ENCODE results near the gene HHEX.

HHEX gene

GRCh38 chr10:92695679-92696605 is 6.2 kb downstream of the HHEX start:
- no peak for DNase-seq

- DNase-seq: no peak
Measured at GRCh38 chr10:92696606-92697383, 7.0 kb downstream of the HHEX start.

- DNase-seq: no peak
Measured at GRCh38 chr10:92697663-92698511, 8.1 kb downstream of the HHEX start.

- DNase-seq: no peak
Measured at GRCh38 chr10:92699193-92699517, 9.4 kb downstream of the HHEX start.

GRCh38 chr10:92699518-92700381 is 10.0 kb downstream of the HHEX start:
- DNase-seq: no peak

GRCh38 chr10:92702301-92702916 is 12.7 kb downstream of the HHEX start:
- no peak for DNase-seq

GRCh38 chr10:92712016-92712889 is 22.5 kb downstream of the HHEX start:
- DNase-seq: no peak

GRCh38 chr10:92714152-92714845 is 24.5 kb downstream of the HHEX start:
- no peak for DNase-seq

- no peak for DNase-seq
Measured at GRCh38 chr10:92714872-92715271, 25.1 kb downstream of the HHEX start.

- peak; percentile 61 for DNase-seq
Measured at GRCh38 chr10:92719991-92720830, 30.5 kb downstream of the HHEX start.

GRCh38 chr10:92720831-92721165 is 31.0 kb downstream of the HHEX start:
- DNase-seq: no peak

GRCh38 chr10:92722349-92722748 is 32.6 kb downstream of the HHEX start:
- DNase-seq: no peak

GRCh38 chr10:92727141-92727540 is 37.4 kb downstream of the HHEX start:
- DNase-seq: no peak

- DNase-seq: no peak
Measured at GRCh38 chr10:92727550-92727949, 37.8 kb downstream of the HHEX start.

GRCh38 chr10:92729886-92730285 is 40.1 kb downstream of the HHEX start:
- no peak for DNase-seq

GRCh38 chr10:92732958-92733357 is 43.2 kb downstream of the HHEX start:
- DNase-seq: no peak

GRCh38 chr10:92734301-92734700 is 44.5 kb downstream of the HHEX start:
- no peak for DNase-seq

- DNase-seq: no peak
Measured at GRCh38 chr10:92735938-92736337, 46.2 kb downstream of the HHEX start.

- no peak for DNase-seq
Measured at GRCh38 chr10:92737484-92737883, 47.7 kb downstream of the HHEX start.

All from NCI-H1436 (cell line).